GM12875 (cell line): ENCODE results near the gene ECPAS.
A peak's percentile ranks its signal among the peaks of the same experiment; 100 is the strongest.
"Not testable (repeated sequence)": the region's sequence is repeated elsewhere in the genome, so short reads cannot be mapped to it uniquely, and the experiment has no call there.

Experiments used
- H3K4me3 ChIP-seq: one replicate; pipeline ENCODE4 v1.5.1; 2011; ENCODE audit warnings: low read depth, low read length, control low read depth
- TF ChIP-seq, protein P1 (sequence below): IDR thresholded peaks from 2 replicates; pipeline ENCODE4 v1.5.1; 2011; ENCODE audit warnings: low read depth, mild to moderate bottlenecking, control low read depth, inconsistent platforms, low read length, moderate library complexity, borderline replicate concordance; ENCODE audit not compliant: insufficient read depth

ECPAS gene

DNA sequence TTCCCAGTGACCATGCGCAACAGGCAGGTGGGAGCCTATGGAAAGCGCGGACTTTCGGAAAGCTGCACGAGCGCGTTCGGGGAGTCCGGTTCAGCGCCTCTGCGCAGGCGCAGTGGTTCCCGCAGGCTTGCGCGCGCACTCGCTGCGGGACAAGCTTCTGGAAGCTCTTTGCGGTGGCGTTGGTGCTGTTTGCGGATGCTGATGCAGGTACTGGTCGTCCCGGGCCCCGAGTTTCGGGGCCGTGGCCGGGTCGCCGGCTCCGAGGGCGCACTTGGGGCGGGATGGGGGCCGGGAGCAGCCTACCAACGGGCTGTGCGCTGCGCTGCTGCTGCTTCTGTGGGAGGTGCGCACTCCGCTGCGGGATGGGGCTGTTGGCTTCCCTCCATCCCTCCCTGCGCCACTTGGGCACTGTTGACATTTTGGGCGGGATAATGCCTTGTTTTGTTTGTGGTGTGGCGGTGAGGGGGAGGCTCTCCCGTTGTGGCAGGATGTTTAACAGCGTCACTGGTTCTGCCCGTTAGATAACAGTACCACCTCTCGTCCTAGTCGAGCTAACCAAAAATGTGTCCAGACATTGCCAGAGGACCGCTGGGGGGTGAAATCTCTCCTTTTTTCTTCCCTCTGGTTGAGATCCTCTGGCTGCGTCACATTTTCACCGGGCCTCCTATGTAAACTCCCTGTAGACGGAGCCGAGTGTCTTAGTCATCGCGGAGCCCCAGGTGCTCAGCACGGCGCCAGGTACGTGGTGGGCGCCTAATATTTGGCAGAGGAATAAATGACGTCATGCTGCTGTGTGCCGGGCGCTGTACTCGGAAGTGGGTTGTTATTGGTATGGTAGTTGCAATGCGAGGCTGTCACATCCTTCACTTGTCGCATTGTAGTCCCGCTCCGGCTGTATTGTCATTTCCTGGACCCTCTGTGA is 41.1 kb upstream of the ECPAS start, which contains the start of gene ZNF483:
ZNF483 (plus strand) TSS at position 124 of the 922 bp plus-strand sequence. CDS start 2,217 bp downstream, outside the sequence.
- H3K4me3 ChIP-seq, result peak within 1 kb of the TSS; percentile 64
- TF ChIP-seq, protein P1, sequence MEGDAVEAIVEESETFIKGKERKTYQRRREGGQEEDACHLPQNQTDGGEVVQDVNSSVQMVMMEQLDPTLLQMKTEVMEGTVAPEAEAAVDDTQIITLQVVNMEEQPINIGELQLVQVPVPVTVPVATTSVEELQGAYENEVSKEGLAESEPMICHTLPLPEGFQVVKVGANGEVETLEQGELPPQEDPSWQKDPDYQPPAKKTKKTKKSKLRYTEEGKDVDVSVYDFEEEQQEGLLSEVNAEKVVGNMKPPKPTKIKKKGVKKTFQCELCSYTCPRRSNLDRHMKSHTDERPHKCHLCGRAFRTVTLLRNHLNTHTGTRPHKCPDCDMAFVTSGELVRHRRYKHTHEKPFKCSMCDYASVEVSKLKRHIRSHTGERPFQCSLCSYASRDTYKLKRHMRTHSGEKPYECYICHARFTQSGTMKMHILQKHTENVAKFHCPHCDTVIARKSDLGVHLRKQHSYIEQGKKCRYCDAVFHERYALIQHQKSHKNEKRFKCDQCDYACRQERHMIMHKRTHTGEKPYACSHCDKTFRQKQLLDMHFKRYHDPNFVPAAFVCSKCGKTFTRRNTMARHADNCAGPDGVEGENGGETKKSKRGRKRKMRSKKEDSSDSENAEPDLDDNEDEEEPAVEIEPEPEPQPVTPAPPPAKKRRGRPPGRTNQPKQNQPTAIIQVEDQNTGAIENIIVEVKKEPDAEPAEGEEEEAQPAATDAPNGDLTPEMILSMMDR, result no peak

DNA sequence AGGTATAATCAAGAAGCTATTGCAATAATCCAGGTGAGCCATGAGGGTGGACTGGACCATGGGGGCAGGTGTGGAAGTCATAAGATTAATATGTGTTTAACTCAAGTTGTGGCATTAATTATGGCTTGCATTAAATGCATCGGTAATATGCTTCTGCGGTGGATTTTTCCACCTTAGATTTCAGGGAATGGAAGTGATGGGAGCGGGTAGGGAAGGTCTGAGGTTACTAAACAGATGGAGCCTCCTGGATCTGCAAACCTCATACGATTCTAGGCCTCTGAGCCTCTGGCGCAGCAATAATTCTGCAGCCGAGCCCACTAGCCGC is 40.5 kb upstream of the ECPAS start:
- TF ChIP-seq, protein P1, result no peak
- H3K4me3 ChIP-seq, result peak overlapping the region; percentile 64

DNA sequence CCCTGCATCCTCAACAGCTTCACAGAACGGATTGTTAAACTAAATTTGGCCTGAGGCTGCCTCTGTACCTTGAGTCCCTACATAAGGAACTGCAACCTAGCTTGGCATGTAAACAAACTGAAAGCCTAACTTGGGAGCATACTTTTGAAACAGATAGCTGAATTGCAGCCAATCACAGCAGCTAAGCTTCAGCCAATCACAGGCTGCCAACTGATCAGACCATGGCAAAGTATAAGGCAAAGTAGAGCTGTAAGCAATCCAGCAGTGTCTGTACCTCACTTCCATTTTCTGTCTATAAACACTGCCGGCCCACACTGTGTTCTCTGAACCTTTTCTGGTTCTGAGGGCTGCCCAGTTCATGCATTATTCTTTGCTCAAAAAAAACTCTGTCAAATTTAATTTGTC is 31.9 kb upstream of the ECPAS start:
- no peak overlapping the region for H3K4me3 ChIP-seq
- TF ChIP-seq, protein P1, result no peak

DNA sequence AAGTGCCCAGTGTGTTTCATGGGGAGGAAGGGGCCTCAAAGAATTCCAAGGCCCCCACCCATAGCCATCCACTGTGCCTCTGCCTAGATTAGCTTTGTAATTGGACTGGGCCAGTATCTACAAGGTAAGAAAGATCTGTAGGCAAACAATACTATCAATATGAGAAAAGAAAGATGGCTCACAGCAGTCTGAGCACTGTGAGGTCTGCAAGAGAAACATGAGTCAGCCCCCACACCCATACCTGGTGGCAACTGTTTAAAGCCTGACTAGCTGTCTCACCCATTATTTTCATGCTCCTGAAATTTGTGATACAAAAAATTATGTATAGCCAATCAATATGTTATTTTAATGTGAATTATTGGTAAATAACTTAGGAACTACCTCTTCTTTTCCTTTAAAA is 30.8 kb upstream of the ECPAS start:
- no peak overlapping the region for H3K4me3 ChIP-seq
- TF ChIP-seq, protein P1, result no peak

DNA sequence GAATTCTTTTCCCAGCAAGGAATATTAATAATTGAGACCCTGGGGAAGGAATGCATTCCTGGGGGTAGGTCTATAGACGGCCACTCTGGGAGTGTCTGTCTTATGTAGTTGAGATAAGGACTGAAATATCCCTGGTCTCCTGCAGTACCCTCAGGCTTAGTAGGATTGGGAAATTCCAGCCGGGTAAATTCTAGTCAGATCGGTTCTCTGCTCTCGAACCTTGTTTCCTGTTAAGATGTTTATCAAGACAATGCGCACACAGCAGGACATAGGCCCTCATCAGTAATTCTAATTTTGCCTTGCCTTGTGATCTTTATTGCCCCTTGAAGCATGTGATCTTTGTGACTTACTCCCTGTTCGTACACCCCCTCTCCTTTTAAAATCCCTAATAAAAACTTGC is 27.4 kb upstream of the ECPAS start:
- not testable (repeated sequence) for H3K4me3 ChIP-seq

DNA sequence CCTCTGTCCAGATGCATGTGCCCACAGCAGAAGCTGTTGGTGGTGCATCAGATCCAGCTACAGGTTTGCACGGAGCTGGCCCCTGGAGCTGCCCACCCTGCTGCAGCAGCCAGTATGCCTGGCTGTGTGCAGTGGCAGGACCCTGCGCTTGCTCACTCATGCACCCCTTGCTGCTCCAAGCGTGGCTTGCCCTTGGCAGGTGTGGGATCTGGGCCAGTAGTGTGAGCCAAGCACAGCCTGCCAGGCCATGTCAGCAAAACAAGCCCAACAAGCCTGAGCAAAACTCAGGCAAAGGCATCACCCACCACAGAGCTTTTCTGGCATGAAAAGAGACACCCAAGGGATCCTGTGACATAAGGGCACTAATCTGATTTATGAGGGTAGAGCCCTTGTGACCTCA is 18.3 kb upstream of the ECPAS start:
- no peak overlapping the region for H3K4me3 ChIP-seq
- TF ChIP-seq, protein P1, result no peak

DNA sequence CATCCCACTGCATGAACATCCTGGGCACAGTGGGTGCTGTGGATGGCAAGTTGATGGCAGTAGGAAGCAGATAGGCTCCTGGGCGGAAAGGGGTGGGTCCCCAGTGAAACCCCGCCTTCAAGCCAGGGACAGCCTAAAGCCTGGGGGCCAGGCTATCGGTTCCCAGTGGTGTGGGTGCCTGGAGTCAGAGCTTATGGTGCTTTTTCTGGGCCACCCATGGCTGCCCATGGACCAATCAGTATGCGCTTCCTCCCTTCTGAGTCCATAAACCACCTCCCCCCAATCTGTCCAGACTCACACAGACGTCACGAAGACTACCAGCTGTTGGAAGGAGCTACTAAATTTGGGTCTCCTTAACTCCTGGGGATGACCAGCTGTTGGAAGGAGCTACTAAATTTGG is 17.5 kb upstream of the ECPAS start:
- TF ChIP-seq, protein P1, result no peak
- H3K4me3 ChIP-seq, result no peak overlapping the region
